ENCODE results near the gene SLC44A2.

DNA sequence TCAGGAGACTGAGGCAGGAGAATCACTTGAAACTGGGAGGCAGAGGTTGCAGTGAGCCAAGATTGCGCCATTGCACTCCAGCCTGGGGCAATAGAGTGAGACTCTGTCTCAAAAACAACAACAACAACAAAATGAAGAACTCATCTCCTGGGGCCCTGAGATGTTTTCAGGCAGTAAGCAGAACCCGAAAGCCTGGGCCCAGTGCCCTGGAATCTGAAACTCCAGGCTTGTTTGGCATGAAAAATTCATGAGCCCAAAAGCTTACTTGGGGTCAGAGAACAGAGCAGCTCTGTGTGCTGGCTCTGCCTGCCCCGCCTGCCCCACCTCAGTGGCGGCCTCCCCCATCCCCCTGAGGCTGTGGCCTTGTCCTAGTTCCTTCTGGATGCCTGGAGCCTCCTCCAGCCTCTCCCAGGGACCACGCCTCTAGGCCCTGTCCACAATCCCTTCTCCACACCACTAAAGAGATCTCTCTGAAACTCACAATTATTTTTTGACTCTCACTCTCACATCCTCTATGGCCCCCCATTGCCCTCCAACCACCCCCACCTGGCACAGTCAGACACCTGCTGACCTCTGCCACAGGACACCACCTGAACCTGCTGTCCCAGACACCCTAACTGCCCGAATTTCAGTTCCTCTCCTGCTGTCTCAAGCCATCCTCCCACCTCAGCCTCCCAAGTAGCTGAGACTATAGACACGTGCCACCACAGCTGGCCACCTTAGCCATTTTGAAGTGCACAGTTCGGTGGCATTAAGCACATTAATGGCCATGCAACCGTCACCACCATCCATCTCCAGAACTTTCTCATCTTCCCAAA, 31.3 kb upstream of the SLC44A2 start:
- TF ChIP-seq, protein P1, sequence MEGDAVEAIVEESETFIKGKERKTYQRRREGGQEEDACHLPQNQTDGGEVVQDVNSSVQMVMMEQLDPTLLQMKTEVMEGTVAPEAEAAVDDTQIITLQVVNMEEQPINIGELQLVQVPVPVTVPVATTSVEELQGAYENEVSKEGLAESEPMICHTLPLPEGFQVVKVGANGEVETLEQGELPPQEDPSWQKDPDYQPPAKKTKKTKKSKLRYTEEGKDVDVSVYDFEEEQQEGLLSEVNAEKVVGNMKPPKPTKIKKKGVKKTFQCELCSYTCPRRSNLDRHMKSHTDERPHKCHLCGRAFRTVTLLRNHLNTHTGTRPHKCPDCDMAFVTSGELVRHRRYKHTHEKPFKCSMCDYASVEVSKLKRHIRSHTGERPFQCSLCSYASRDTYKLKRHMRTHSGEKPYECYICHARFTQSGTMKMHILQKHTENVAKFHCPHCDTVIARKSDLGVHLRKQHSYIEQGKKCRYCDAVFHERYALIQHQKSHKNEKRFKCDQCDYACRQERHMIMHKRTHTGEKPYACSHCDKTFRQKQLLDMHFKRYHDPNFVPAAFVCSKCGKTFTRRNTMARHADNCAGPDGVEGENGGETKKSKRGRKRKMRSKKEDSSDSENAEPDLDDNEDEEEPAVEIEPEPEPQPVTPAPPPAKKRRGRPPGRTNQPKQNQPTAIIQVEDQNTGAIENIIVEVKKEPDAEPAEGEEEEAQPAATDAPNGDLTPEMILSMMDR (IDR thresholded peaks at IDR 0.05 in 8 of 11, conservative IDR thresholded peaks at IDR 0.05 in 3 of 11) = no peak
- TF ChIP-seq POLR2A (IDR thresholded peaks at IDR 0.05) = no peak
